HG02588 (cell line): Measurements from ENCODE around the gene ATF2.

Experiments
- ATAC-seq: cut with Tn5 transposase; IDR thresholded peaks from one replicate; pipeline ENCODE4 v1.9.1; 2021; ENCODE audit warnings: mild to moderate bottlenecking, moderate library complexity; ENCODE audit not compliant: unreplicated experiment

Gene ATF2

DNA sequence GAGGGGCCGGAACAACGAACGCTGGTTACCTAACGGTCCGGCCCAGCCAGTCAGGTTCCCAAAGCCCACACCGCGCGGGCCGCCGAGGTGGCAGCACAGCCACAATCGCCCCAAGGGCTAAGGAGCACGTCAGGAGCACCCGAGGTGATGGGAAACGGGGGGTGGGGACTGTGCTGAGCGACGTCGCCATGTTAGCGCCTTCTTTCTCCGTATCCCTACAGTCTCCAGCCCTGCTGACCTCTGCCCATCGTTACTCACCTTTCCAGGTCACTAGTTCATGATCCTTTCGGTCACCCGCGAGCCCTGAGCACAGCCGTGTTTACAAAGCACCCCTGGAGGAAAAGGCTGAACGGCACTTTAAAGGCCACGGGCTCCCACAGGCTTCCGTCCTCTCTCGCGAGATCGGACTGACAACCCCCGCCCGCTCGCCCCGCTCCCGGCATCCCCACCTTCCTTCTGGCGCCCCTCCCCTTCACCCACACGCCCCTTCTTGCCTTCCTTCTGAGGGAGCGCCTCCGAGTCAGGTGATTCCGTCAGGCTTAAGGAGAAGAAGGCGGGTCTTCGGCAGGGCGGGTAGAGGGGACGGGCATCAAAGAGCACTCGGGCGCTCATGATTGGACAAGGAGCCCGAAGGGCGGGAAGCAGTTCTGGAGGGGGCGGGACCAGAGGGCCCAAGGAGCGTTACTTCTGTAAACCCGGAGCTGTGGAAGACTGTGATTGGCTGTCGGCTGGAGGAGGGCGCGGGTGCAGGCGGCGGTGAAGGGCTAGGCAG lies at the start of gene ATF2:
Gene ATF2 (minus strand): TSS at position 412 of the 772 bp plus-strand sequence. CDS start 31,760 bp downstream, outside the sequence.
- peak; percentile 98 for ATAC-seq

DNA sequence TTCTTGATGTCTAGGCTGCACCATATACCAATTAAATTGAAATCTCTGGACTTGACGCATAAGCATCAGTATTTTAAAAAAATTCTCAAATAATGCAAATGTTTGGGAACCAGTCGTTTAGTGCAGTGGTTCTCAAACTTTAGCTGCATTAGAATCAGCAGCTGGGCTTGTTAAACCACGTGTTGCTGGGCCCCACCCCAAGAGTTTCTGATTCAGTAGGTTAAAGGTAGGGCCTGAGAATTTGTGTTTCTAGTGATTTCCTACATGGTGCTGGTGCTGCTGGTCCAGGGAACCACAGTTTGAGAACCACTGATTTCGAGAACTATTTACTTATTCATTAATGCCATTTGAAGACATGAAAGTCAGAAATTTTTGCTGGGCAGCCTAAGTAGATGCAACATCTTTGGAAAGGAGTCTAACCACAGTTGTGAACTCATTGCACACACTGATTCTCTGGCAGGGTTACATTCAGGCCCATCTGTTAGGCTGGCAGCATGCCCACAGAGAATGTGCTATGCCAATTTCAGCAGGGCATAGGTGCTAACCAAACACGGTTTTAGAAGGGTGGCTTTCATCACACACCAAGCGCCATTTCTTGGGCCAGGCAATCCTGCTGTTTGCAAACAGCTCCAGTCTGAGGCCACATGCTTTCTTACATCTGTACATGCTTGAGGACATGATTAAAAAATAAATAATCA lies 39.9 kb upstream of the ATF2 start:
- ATAC-seq: no peak

DNA sequence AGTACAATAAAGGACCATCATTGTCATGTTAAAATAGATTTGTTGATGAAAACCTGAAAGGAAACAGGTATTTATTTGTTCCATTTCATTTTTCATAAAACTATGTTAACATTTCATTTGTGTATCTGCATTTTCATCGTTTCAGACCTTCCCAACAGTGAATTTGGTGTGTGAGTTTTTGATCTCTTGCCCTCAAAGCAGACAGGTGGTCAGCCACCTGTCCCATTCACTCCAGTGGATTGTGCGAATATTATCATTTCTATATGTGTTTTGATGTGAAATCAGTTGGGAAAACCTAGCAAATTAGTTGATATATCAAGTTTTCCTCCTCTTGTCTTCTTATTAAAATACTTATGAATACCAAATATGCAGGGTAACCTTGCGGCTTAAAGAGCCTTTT lies 38.9 kb upstream of the ATF2 start:
- ATAC-seq: no peak

DNA sequence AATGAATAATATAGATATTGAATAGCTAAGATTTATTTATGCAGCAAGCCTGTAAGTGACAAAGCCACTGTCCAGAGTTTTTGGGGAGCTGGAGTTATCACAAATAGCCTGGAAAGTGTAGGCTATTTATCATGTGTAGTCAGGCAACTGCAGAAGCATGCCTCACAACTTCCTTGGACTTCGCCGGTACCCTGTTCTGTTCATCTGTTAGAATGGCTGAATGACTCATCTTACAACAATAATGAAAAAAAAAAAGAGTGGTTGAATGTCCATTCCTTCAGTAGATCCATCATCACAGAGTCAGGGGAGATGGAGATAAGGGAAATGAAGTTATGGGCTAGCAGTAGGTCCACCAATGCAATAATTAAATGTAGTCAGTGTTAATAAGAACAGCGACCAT lies 37.5 kb upstream of the ATF2 start:
- no peak for ATAC-seq

DNA sequence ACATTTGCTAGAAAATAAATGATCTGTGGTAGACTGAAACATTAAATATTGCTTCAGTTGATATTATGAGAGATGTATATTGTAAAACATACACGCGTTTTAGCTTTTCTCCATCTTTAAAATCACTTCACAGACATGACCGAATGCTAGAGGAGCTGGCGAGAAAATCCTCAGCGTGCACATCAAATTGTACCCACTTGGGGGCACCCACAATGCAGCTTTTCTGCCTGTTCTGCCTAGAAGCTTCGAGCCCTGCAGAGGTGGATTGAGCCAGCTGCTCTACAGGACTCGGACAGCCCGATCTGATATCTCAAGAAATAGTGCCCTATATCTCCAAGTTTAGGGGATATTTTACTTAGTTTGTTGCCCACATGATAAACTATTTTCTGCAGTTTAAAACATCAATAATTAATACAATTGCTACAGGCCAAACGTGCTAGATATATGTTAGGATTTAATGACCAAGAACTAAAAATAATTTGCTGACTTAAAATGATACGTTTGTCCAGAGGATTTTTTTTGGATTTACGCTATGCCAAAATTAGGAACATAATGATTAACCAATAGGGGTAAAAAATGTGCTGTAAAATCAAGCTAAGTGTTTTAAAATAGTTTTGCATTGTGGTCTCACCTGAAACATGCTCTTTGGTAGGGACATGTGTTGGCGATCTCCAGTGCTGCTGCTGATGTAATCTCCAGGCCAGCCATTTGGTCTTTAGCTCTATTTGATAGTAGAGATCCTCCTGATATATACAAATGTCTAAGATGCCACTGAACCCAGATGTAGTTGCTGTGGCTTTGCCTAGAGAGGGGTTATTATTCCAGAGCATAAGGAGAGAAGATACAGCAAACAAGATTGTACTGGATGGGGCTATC lies 35.9 kb upstream of the ATF2 start:
- peak; percentile 84 for ATAC-seq

GRCh38 chr2:175195012-175195411 lies 27.0 kb upstream of the ATF2 start:
- no peak for ATAC-seq

DNA sequence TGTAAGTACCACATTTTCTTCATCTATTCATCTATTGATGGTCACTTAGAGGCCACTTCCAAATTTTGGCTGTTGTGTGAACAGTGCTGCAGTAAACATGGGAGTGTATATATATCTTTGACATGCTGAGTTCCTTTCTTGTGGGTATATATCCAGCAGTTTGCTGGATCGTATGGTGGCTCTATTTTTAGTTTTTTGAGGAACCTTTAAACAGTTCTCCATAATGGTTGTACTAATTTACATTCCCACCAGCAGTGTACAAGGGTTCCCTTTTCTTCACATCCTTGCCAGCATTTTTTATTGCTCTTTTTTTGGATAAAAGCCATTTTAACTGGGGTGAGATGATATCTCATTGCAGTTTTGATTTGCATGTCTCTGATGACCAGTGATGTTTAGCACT lies 20.8 kb upstream of the ATF2 start:
- no peak for ATAC-seq

GRCh38 chr2:175187378-175187777 lies 19.4 kb upstream of the ATF2 start:
- ATAC-seq: peak; percentile 64

DNA sequence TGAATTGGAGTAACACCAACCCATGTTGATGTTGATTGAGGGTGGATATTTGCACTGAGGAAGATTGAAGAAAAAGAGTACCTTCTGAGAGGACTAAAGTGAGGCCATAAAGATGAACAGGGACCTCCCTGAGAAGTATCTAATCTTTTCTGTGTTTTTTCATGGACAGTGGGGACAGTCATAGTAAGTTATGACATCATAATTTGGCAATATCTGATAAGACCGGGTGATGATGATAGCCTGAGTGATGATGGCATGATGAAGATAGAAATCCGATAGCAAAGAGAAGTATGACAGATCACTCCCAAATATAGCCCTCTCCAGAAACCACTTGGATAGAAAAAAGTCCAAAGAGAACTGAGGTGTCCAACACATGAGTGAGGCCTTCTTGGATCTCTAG lies 15.7 kb upstream of the ATF2 start:
- no peak for ATAC-seq

- no peak for ATAC-seq
Observed at GRCh38 chr2:175181877-175182308, 13.9 kb upstream of the ATF2 start.

GRCh38 chr2:175181104-175181876 lies 13.3 kb upstream of the ATF2 start, which contains the start of gene ATP5MC3:
TSS of gene ATP5MC3 (minus strand) at chr2:175181710. CDS start at chr2:175181393, 317 bp downstream.
- peak; percentile 92 for ATAC-seq

DNA sequence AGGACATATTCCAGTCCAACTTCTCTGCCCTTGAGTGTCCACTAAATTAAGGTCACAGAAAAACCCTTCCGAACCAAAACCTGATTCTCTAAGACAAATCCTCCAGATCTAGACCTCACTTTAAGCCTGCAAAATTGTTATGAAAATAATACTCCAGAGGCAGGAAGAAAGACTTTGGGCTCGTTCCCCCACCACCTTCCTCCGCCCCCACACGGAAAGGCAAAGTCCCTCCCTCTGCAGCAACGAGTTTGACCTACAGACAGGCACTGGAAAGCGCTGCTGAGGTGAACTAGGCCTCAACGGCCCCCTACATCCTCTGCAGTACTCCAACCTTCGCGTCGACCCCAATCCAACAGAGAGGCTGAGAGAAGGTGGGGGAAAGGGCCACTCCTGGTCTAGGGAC lies 12.7 kb upstream of the ATF2 start:
- ATAC-seq: peak; percentile 45

DNA sequence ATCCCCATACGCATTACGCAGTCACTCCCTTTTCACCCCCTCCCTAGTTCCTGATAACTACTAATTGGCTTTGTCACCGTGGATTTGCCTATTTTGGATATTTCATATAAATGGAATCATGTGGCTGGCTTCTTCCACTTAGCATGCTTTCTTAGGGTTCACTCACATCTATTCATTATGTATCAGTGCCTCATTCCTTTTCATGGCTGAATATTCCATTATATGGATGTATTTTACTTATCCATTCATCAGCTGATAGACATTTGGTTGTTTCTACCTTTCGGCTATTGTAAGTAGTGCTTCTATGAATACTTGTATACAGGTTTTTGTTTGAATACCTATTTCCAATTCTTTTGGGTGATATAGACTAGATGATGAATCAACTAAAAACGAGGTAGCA lies 8.6 kb upstream of the ATF2 start:
- ATAC-seq: no peak

DNA sequence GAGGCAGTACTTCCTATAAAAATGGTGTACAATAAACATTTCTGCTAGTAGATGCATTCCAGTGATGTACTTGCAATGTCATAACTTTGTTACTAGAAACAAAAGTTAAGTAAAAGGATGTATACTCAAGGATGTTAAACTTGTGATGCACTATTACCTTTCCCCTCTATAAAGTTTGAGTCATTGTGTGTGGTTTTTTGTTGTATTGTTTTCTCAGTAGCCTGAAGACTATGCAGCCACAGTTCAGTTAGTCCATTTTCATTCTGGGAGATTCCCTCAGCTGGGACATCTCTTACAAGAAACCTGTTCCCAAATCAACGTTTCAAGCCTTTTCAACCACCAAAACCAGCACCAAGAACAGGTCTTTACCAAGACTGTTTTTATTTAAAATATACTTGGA lies 7.9 kb upstream of the ATF2 start:
- ATAC-seq: no peak

GRCh38 chr2:175175320-175175719 lies 7.3 kb upstream of the ATF2 start:
- no peak for ATAC-seq

DNA sequence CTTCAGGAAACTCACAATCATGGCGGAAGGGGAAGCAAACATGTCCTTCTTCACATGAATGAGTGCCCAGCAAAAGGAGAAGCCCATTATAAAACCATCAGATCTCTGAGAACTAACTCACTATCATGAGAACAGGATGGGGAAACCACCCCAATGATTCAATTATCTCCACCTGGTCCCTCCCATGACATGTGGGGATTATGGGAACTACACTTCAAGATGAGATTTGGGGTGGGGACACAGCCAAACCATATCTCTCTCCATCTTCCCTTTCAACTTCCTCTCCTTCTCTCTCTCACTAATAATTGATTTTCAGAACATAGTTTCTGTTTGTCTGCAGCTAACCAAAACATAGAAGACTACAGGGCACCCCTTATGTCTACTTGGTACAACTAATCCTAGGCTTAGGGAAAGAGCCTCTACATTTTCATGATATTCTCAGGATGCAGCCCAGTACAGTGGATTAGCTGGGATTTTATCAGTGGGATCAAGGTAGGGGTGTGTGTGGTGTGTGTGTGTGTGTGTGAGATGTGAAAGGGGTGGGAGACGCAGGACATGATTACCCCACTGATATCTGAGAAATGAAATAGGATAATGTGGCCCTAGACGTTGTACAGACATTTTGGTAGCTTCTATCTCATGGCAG lies 2.8 kb upstream of the ATF2 start:
- ATAC-seq: no peak

GRCh38 chr2:175169191-175169590 lies 1.2 kb upstream of the ATF2 start:
- ATAC-seq: no peak

DNA sequence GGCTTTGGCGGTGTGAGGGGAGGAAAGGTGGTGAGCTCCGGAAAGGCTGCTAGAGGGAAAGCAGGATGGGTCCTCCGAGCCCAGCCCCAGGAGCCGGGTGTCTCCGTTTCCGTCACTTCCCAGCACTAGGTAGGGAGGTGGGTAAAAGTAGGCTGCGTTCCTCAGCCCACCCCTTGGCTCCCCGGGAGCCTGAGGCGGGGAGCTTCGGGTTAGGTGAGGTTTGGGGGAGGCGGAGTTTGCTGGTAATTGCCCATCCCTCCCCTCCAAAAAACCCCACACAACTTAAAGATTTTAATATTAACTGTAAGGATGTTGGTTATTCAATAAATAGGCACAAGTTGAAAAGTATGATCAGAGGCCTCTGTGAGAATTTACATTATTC lies 552 bp upstream of the ATF2 start:
- peak; percentile 18 for ATAC-seq

DNA sequence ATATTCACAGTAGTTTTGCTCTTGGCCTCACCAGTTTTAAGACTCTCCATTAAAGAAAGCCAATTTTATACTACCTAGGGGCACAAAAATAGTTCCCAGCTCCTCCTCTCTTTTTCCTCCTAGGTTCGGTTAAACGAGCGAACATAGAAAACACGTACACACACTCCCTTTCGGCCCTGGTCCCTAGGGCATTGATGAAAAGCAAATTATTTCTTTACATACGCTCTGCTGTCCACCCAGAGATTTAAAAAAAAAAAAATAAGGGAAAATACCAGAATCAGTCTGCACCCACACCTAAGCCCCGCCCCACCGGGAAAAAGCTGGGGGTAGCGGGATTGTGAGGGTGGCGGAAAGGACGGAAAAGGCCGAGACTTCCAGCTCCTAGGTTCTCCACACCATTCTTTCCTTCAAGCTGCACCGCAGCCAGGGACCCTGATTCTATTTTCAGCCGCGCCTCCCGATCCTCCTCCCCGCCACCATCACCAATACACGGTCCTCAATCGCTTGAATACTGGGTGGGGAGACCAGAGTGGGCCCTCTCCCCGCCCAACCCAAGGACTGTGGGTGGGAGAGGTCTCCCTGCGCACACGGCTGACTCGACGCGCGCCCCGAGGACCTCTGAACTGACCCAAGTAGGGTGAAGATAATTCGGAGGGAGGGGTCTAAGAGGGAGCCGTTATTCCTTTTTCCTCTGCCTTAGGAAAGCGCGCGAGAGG lies 769 bp downstream of the ATF2 start:
- no peak for ATAC-seq
